Measurements from ENCODE around the gene CAPZA2. TPM values are rescaled to one million over a fixed set of nuclear protein-coding genes. Genes with fewer than 3 reads are reported as not detected.

CAPZA2 gene
- 61.4 and 107 TPM in 2 replicates for total RNA-seq (ENCODE audit: low replicate concordance)

GRCh38 chr7:116862234-116862950, at the start of gene CAPZA2:
TSS of gene CAPZA2 (plus strand) at chr7:116862587. CDS start at chr7:116862612, 25 bp downstream.

DNA sequence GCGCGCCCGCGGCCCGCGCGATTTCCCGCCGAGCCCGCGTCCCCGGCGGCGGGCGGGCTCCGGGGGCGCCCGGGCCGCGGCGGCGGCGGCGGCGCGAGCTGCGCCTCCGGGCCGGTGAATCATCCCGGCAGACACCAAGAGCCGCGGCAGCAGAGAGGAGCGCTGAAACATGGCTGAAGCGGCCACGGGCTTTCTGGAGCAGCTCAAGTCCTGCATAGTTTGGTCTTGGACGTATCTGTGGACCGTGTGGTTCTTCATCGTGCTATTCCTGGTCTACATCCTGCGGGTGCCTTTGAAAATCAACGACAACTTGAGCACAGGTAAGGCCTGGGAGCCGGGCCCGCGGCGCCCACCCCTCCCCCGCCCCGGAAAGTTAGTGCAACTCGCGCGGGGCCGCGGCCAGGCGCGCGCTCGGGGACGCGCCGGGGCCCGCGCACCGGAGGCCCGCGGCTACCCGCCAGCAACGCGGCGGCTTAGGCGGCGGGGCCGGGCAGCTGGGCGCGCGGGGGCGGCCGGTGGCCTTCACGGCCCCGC, 91.1 kb downstream of the CAPZA2 start, which contains the start of gene ST7:
Gene ST7 (plus strand): TSS at position 130 of the 534 bp plus-strand sequence. CDS start 40 bp downstream, at position 170.

Other genes starting within 250 kb of the CAPZA2 start
- 1.9 and 16.9 TPM in 2 replicates for gene MET, start 190.4 kb upstream of the CAPZA2 start, total RNA-seq (ENCODE audit: low replicate concordance)
- gene ST7, start 90.9 kb downstream of the CAPZA2 start, total RNA-seq (ENCODE audit: low replicate concordance): 12.3 and 13.5 TPM in 2 replicates

Measured in smooth muscle cell of the coronary artery (primary cell).